Measurements from ENCODE around the gene VWA3B. TPM values are rescaled to one million over a fixed set of nuclear protein-coding genes. Genes with fewer than 3 reads are reported as not detected.

The VWA3B gene
- total and polyA plus RNA-seq, 4 donors = 0.36 to 1.1 (median 1.0) TPM; not detected in 1

GRCh38 chr2:98333922-98334321 lies 247.0 kb downstream of the VWA3B start:
- peaks cover 2% of the 10 kb centered on the region for H3K9me3 ChIP-seq (ENCODE audit: control insufficient read depth, low read length)
- H3K27me3 ChIP-seq (ENCODE audit: control insufficient read depth in 1 of 2, insufficient read depth in 2 of 2, low read length in 1 of 2) = no peaks in the 10 kb centered on the region
- H3K36me3 ChIP-seq (ENCODE audit: control insufficient read depth in 1 of 2, insufficient read depth in 2 of 2, low read length in 1 of 2) = no peaks in the 10 kb centered on the region
- no peak for ATAC-seq (ENCODE audit: low FRiP score)
- 57% methylated on average over 2 of the region's 2 CpGs for WGBS, 2 donors
- H3K27ac ChIP-seq (ENCODE audit: low read depth in 1 of 2, low read length in 2 of 2) = no peak overlapping the region
- peaks cover 0 to 3% of the 10 kb centered on the region in 2 donors for H3K4me1 ChIP-seq (ENCODE audit: control insufficient read depth in 1 of 2, insufficient read depth in 2 of 2, low read length in 2 of 2)
- intact Hi-C loops (cut with DNase I) = no loop called here
- H3K4me3 ChIP-seq (ENCODE audit: low read length in 2 of 2) = no peak overlapping the region
- DNase-seq = no peak

- Histone ChIP-seq H3K36me3 (ENCODE audit: control insufficient read depth in 1 of 2, insufficient read depth in 2 of 2, low read length in 1 of 2) (no peaks in the 10 kb centered on the region), H3K4me1 (ENCODE audit: control insufficient read depth in 1 of 2, insufficient read depth in 2 of 2, low read length in 2 of 2) (peaks cover 0 to 3% of the 10 kb centered on the region in 2 donors), H3K9me3 (ENCODE audit: control insufficient read depth, low read length) (peaks cover 3% of the 10 kb centered on the region), H3K27me3 (ENCODE audit: control insufficient read depth in 1 of 2, insufficient read depth in 2 of 2, low read length in 1 of 2) (no peaks in the 10 kb centered on the region), H3K4me3 (ENCODE audit: low read length in 2 of 2) (no peak overlapping the region), H3K27ac (ENCODE audit: low read depth in 1 of 2, low read length in 2 of 2) (peak overlapping the region in 1 of 2 donors; percentile 6)
- peak; percentile 29 for ATAC-seq (ENCODE audit: low FRiP score)
- no peak for DNase-seq
- 11 to 18% methylated on average over 4 of the region's 4 CpGs for WGBS, 2 donors
- intact Hi-C loops (cut with DNase I) = no loop called here
These were observed 247.6 kb downstream of the VWA3B start for GRCh38 chr2:98334439-98335078.

DNA sequence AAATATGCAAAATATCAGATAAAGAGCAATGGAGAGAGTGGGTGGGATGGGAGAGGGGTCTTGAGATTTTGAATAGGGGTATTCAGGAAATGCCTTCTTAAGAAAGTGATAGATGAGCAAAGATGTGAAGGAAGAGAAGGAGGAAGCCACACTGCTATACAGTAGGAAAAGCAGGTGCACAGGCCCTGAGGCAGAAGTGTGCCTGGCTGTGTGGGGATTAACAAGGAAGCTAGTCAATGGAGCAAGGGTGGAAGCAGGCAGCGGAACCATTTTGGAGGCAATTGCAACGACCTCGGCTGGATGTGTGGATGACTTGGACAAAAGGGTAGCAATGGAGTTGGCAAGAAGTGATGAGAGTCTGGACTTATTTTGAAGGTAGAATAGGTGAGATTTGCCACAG lies 248.3 kb downstream of the VWA3B start:
- H3K9me3 ChIP-seq (ENCODE audit: control insufficient read depth, low read length) = peaks cover 1% of the 10 kb centered on the region
- peaks cover 0 to 3% of the 10 kb centered on the region in 2 donors for H3K4me1 ChIP-seq (ENCODE audit: control insufficient read depth in 1 of 2, insufficient read depth in 2 of 2, low read length in 2 of 2)
- intact Hi-C loops (cut with DNase I) = no loop called here
- no peaks in the 10 kb centered on the region for H3K27me3 ChIP-seq (ENCODE audit: control insufficient read depth in 1 of 2, insufficient read depth in 2 of 2, low read length in 1 of 2)
- no peaks in the 10 kb centered on the region for H3K36me3 ChIP-seq (ENCODE audit: control insufficient read depth in 1 of 2, insufficient read depth in 2 of 2, low read length in 1 of 2)
- no peak for ATAC-seq (ENCODE audit: low FRiP score)
- no peak for DNase-seq
- H3K4me3 ChIP-seq (ENCODE audit: low read length in 2 of 2) = no peak overlapping the region
- WGBS, 2 donors = 85 to 86% methylated on average over 3 of the region's 3 CpGs
- no peak overlapping the region for H3K27ac ChIP-seq (ENCODE audit: low read depth in 1 of 2, low read length in 2 of 2)

DNA sequence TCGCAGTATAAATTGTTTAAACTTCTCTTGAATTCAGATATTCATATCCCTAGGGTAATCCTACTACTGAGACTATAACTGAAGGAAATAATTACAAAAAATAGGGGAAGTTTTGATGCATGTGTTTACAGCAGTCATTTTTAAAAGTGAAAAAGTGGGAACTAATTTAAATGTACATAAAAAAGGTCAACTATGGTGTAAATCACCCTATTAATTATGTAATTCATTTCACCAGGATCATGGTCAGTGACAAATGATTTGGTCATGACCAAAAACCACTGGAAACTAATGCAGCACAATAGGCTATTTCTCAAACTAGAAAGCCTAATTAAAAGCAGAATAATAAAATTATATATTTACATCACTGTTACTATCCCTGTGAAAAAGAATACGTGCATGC lies 254.3 kb downstream of the VWA3B start:
- Histone ChIP-seq H3K36me3 (ENCODE audit: control insufficient read depth in 1 of 2, insufficient read depth in 2 of 2, low read length in 1 of 2) (no peaks in the 10 kb centered on the region), H3K27ac (ENCODE audit: low read depth in 1 of 2, low read length in 2 of 2) (no peak overlapping the region), H3K4me1 (ENCODE audit: control insufficient read depth in 1 of 2, insufficient read depth in 2 of 2, low read length in 2 of 2) (no peaks in the 10 kb centered on the region), H3K27me3 (ENCODE audit: control insufficient read depth in 1 of 2, insufficient read depth in 2 of 2, low read length in 1 of 2) (no peaks in the 10 kb centered on the region), H3K4me3 (ENCODE audit: low read length in 2 of 2) (no peak overlapping the region), H3K9me3 (ENCODE audit: control insufficient read depth, low read length) (peaks cover 1% of the 10 kb centered on the region)
- DNase-seq (no peak), ATAC-seq (ENCODE audit: low FRiP score) (no peak)
- 85 to 87% methylated on average over 2 of the region's 2 CpGs for WGBS, 2 donors
- intact Hi-C loops (cut with DNase I) = no loop called here

DNA sequence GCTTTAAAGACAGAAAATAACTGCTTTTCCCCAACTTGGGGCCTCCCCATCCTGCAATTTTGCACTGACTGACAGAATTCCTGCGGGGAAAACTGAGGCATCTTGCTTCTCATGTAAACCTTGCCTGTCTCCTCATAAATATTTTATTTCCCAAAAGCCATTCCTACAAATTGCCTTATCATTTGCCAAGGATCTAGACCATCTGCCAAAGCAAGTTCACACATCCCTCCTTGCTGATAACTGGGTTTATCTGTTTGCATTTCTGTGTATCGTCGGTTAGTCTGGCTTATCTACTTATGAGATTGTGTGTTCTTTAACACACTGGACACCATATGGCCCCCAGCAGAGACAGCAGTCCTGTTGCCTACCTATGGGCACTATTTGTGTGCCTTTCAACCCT lies 256.3 kb downstream of the VWA3B start:
- H3K4me3 ChIP-seq (ENCODE audit: low read length in 2 of 2) = no peak overlapping the region
- peaks cover 1% of the 10 kb centered on the region for H3K9me3 ChIP-seq (ENCODE audit: control insufficient read depth, low read length)
- intact Hi-C loops (cut with DNase I) = no loop called here
- ATAC-seq (ENCODE audit: low FRiP score) = no peak
- 65 to 69% methylated on average over 3 of the region's 3 CpGs for WGBS, 2 donors
- H3K36me3 ChIP-seq (ENCODE audit: control insufficient read depth in 1 of 2, insufficient read depth in 2 of 2, low read length in 1 of 2) = no peaks in the 10 kb centered on the region
- H3K27me3 ChIP-seq (ENCODE audit: control insufficient read depth in 1 of 2, insufficient read depth in 2 of 2, low read length in 1 of 2) = no peaks in the 10 kb centered on the region
- no peak overlapping the region for H3K27ac ChIP-seq (ENCODE audit: low read depth in 1 of 2, low read length in 2 of 2)
- H3K4me1 ChIP-seq (ENCODE audit: control insufficient read depth in 1 of 2, insufficient read depth in 2 of 2, low read length in 2 of 2) = no peaks in the 10 kb centered on the region
- DNase-seq = no peak

- intact Hi-C loops (cut with DNase I) = no loop called here
- ATAC-seq (ENCODE audit: low FRiP score) (peak; percentile 68), DNase-seq (peak in 1 of 2 donors; percentile 82)
- H3K27ac ChIP-seq (ENCODE audit: low read depth in 1 of 2, low read length in 2 of 2) = no peak within 1 kb of the TSS
- 1 to 2% methylated on average over 59 to 72 of the region's 72 CpGs for WGBS, 2 donors
- no peak within 1 kb of the TSS for H3K4me3 ChIP-seq (ENCODE audit: low read length in 2 of 2)
- no peaks in the 10 kb centered on the region for H3K36me3 ChIP-seq (ENCODE audit: control insufficient read depth in 1 of 2, insufficient read depth in 2 of 2, low read length in 1 of 2)
- H3K4me1 ChIP-seq (ENCODE audit: control insufficient read depth in 1 of 2, insufficient read depth in 2 of 2, low read length in 2 of 2) = no peaks in the 10 kb centered on the region
- no peaks in the 10 kb centered on the region for H3K27me3 ChIP-seq (ENCODE audit: control insufficient read depth in 1 of 2, insufficient read depth in 2 of 2, low read length in 1 of 2)
- peaks cover 2% of the 10 kb centered on the region for H3K9me3 ChIP-seq (ENCODE audit: control insufficient read depth, low read length)
These were observed 259.6 kb downstream of the VWA3B start, which contains the start of gene CNGA3 for GRCh38 chr2:98346311-98347236. CNGA3 (plus strand) TSS chr2:98346456; CDS start chr2:98369976, 23,520 bp downstream.

DNA sequence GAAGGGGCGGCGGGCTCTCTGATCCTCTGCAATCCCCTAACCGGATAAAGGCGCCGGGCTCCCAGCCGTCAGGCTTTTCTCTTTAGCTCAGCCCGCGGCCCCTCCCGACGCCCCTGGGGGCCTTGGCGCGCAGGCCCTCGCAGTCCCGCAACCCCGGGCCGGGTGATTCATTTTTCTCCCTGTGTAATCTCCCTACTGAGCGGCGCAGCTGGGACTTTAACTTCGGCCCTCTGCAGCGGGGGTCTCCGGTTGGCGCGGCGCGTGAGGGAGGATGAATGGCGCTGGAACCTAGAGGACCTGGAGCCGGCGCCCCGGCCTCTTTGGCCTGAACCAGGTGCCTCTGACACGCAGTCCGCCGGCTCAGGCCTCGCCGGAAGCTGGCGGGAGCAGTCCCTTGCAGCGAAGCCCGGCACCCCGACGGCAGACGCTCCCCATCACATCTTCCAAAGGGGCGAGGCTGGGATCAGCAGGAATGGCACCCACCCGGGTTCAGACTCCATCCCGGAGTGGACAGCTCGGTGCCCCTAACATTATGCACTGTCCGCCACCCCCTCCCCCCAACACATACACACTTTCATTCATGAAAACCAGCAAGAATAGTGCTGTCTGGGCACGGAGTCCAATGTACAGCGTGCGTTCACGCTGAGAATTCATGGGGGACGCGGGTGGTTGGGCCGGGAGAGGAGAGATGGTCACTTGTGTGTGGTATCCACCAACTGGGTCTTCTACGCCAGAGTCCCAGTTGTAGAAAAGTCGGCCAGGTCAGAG lies 260.5 kb downstream of the VWA3B start:
- no peaks in the 10 kb centered on the region for H3K27me3 ChIP-seq (ENCODE audit: control insufficient read depth in 1 of 2, insufficient read depth in 2 of 2, low read length in 1 of 2)
- DNase-seq = no peak
- 5% methylated on average over 54 of the region's 54 CpGs for WGBS, 2 donors

GRCh38 chr2:98348066-98348561 lies 261.1 kb downstream of the VWA3B start:
- no peak overlapping the region for H3K4me3 ChIP-seq (ENCODE audit: low read length in 2 of 2)
- intact Hi-C loops (cut with DNase I) = no loop called here
- H3K4me1 ChIP-seq (ENCODE audit: control insufficient read depth in 1 of 2, insufficient read depth in 2 of 2, low read length in 2 of 2) = no peaks in the 10 kb centered on the region
- H3K36me3 ChIP-seq (ENCODE audit: control insufficient read depth in 1 of 2, insufficient read depth in 2 of 2, low read length in 1 of 2) = no peaks in the 10 kb centered on the region
- no peak for ATAC-seq (ENCODE audit: low FRiP score)
- H3K27me3 ChIP-seq (ENCODE audit: control insufficient read depth in 1 of 2, insufficient read depth in 2 of 2, low read length in 1 of 2) = no peaks in the 10 kb centered on the region
- H3K9me3 ChIP-seq (ENCODE audit: control insufficient read depth, low read length) = peaks cover 4% of the 10 kb centered on the region
- DNase-seq = no peak
- 4 to 6% methylated on average over 15 of the region's 15 CpGs for WGBS, 2 donors
- H3K27ac ChIP-seq (ENCODE audit: low read depth in 1 of 2, low read length in 2 of 2) = no peak overlapping the region

More for the DNA sequence above, 260.5 kb downstream of the VWA3B start:
- Histone ChIP-seq H3K27ac (ENCODE audit: low read depth in 1 of 2, low read length in 2 of 2) (no peak overlapping the region), H3K9me3 (ENCODE audit: control insufficient read depth, low read length) (peaks cover 2% of the 10 kb centered on the region), H3K36me3 (ENCODE audit: control insufficient read depth in 1 of 2, insufficient read depth in 2 of 2, low read length in 1 of 2) (no peaks in the 10 kb centered on the region), H3K4me3 (ENCODE audit: low read length in 2 of 2) (no peak overlapping the region), H3K4me1 (ENCODE audit: control insufficient read depth in 1 of 2, insufficient read depth in 2 of 2, low read length in 2 of 2) (no peaks in the 10 kb centered on the region)
- no peak for ATAC-seq (ENCODE audit: low FRiP score)
- intact Hi-C loops (cut with DNase I) = no loop called here
